Epithelial cell of proximal tubule (primary cell): ENCODE data around the gene HCN3. TPM values are rescaled to one million over a fixed set of nuclear protein-coding genes. Genes with fewer than 3 reads are reported as not detected.

Experiments
- DNase-seq: peaks from one replicate; pipeline ENCODE4 v3.0.0-alpha.2; 2011; ENCODE audit warnings: low read depth
- H3K4me3 ChIP-seq: 2 replicates; pipeline ENCODE4 v1.5.1; 2011; ENCODE audit warnings: low read depth, mild to moderate bottlenecking, low read length
- CTCF ChIP-seq: conservative IDR thresholded peaks from 2 replicates; pipeline ENCODE4 v1.5.1; 2012; ENCODE audit warnings: low read depth, mild to moderate bottlenecking, low read length
- total RNA-seq: library from RNA; depleted of rRNA; stranded (reverse); fragments of >200 nt; gene quantifications from 2 replicates; pipeline ENCODE4 v1.2.3, GENCODE V29; 2015

The HCN3 gene
- total RNA-seq, 1 donor from 2014 or later, result 8.1 TPM

DNA sequence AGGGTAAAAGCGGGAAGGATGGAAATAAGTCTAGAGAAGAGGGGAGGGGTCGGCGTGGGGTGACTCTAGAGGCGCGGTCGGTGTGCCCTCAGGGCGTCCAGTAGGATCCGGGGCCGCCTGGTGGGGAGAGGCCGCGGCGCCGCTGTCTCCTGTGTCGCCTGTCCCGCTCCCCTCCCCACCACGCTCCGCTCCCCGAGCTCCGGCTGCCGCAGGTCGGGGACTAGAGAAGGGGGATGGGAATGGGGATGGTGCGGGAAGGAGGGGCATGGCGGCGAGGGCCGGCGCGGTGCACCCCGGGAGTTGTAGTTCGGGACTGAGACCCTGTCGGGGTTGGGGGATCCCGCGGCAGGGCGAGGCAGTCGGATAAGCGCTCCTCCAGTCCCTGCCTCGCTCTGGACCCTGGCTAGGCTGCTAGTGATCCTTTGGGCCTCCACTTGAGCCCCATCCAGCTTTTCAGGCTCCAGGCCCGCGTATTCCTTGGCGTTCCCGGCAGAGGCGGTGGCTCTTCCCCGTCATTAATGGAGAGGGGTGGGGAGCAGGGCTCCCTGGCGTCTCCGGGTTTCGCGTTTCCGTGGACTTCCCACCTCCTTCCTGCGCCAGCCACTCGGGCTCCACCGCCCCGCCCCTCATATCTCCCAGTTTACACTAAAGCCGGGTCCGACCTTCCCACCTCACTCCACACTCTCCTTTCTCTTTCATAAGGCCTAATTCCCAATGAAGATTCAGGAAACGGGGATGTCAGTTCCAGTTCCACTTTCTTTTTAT lies 21.8 kb upstream of the HCN3 start, which contains the start of gene ENTREP3:
Gene ENTREP3 (minus strand): TSS at position 241 of the 765 bp plus-strand sequence. CDS start 606 bp downstream, outside the sequence.
- no peak for DNase-seq
- peak within 1 kb of the TSS; percentile 89 for H3K4me3 ChIP-seq
- no peak for TF ChIP-seq CTCF

DNA sequence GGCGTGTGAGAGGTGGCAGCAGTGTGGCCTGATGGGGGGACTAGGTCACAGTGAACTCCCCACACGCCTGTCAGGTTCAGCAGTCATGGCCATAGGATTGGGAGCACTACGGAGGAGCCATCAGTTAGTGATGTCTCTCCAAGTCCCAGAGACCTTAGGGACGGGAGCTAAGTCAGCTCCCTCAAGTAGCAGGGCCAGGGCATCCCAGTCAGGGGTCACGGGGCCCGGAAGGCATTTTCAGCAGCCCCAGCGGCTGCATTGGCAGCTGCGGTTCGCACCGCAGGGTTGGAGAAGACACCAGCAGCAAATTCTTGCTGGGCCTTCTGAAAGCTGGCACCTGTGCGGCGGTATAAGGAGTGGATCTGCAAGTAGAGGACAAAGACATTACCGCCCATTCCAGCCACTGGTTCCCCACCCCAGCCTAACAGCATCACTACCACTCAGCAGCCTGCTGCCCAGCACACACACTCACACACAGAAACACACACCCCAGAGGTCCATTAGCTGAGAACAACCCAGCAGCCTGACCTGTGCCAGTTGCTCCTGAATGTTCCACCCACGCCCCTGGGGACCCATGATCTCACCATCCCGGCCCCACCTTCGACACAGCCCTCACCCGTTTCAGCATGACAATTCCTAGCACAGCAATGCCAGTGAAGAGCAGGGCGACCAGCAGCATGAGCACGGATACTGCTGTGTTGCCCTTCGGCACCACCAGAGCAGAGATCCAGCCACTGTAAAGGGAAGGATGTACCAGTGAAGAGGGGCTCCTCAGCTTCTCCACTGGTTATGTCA lies 21.0 kb upstream of the HCN3 start:
- no peak for DNase-seq
- no peak for TF ChIP-seq CTCF
- peak overlapping the region; percentile 89 for H3K4me3 ChIP-seq

- no peak for DNase-seq
- no peak for TF ChIP-seq CTCF
These were observed 17.0 kb upstream of the HCN3 start for GRCh38 chr1:155260276-155260675.

DNA sequence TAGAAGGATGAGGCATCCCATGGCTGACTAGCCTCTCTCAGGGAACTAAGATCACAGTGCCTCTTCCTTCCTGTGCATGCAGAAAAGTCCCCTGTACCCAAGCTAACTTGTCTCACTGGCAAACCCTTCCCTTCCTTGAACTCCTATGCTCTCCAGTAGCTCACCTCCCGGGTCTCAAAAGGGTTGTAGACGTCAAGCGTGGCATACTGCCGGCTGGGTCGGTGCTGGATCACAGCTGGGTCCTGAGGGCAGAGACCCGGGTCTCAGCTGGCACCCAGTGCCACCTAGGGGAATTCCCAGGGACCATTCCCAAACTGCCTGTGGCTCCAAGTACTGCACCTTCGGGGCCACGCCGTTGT lies 15.8 kb upstream of the HCN3 start:
- TF ChIP-seq CTCF, result peak; percentile 3
- no peak for DNase-seq
- peak overlapping the region; percentile 89 for H3K4me3 ChIP-seq

More at GRCh38 chr1:155260276-155260675, 17.0 kb upstream of the HCN3 start:
- H3K4me3 ChIP-seq, result no peak overlapping the region

DNA sequence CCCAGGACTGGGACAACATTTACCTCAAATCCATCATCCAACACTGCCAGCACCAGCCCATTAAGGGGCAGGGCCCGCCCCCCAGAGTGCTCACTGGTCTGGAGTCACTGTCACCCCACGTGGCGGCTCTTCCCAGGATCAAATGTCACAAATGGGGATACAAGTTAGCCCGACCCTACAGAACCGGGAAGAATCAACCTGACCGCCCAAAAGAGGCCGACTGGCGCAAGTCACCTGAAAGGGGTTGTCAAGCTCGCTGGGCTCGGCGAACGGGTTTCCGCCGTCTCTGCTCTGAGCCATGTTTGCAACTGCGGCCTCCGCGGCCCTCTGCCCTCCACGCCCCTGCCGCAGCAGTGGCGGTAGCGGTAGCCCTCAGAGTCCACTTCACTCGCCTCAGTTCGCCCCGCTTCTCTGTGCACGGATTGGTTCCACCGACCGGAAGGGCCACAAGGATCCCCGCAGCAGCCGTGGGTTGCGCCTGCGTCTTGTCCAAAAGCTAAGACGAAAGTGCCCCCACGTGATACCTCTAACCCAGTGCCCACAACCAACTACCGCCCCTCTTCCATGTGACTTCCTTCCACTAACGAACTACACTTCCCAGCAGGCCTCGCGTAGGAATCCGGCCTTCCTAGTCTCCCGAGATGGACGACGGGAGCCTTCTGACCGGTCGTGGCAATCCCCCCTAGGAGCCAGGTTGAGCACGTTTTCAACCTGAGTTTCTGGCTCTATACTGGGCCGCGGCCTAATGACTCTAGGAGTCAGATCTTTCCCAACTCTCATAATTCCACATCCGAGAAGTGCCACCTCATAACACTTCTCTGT lies 15.2 kb upstream of the HCN3 start, which contains the start of gene SCAMP3:
Gene SCAMP3 (minus strand): TSS at position 509 of the 822 bp plus-strand sequence. CDS start 209 bp downstream, at position 300.
- TF ChIP-seq CTCF, result no peak
- peak within 1 kb of the TSS; percentile 89 for H3K4me3 ChIP-seq
- peak; percentile 94 for DNase-seq

GRCh38 chr1:155263067-155263466 lies 14.2 kb upstream of the HCN3 start:
- H3K4me3 ChIP-seq, result no peak overlapping the region
- TF ChIP-seq CTCF, result no peak
- no peak for DNase-seq
